HCT116 (cell line): ENCODE results near the gene FHDC1. TPM values are rescaled to one million over a fixed set of nuclear protein-coding genes. Genes with fewer than 3 reads are reported as not detected.

Source experiments
- ATAC-seq: fragments of 200-7000 bp; cut with Tn5 transposase; 2 replicates; pipeline ENCODE4 v1.9.1; 2020; ENCODE audit warnings: mild to moderate bottlenecking, moderate library complexity
- BruUV-seq: library from RNA; stranded (reverse); fragments of 400-500 nt; replicated peaks from 2 replicates; lab custom pipeline; 2021; lab: Mats Ljungman, UMichigan
- CTCF ChIA-PET: fragments of 300-600 bp; sonication (Branson Sonifier 250); formaldehyde crosslinking; loops from one replicate; lab custom pipeline; 2021; ENCODE audit warnings: antibody characterized with exemption; lab: Charles Lee
- POLR2A ChIA-PET: fragments of 300-600, 350-600 bp; sonication (Branson Sonifier 250); formaldehyde crosslinking; loops from one replicate; lab custom pipeline; 2021; ENCODE audit warnings: antibody characterized with exemption; lab: Charles Lee
- RAD21 ChIA-PET, 2 experiments: fragments of 300-600 bp; sonication (Branson Sonifier 250); formaldehyde crosslinking; loops; one replicate each; lab custom pipeline; 2023; ENCODE audit warnings: low total read pairs in 2 of 2; ENCODE audit not compliant: uncharacterized antibody in 2 of 2, unreplicated experiment in 2 of 2, low non-redundant PET in 1 of 2; lab: Charles Lee
- DNase-seq: peaks from one replicate; pipeline ENCODE4 v3.0.0-alpha.2; 2010; ENCODE audit warnings: low read depth, low spot score
- H2AFZ ChIP-seq: fragments of 200-600 bp; shearing (Covaris generic), sonication (generic); 2 replicates; pipeline ENCODE4 v1.6.1; 2017; ENCODE audit warnings: low read depth, mixed run types, mixed read lengths, antibody characterized with exemption, low read length; ENCODE audit not compliant: poor library complexity, severe bottlenecking
- H3K27ac ChIP-seq: 2 replicates; pipeline ENCODE4 v1.5.1; 2012; ENCODE audit warnings: low read depth, low read length
- H3K27me3 ChIP-seq: fragments of 200-600 bp; sonication (generic); 2 replicates; pipeline ENCODE4 v1.6.1; 2016; ENCODE audit warnings: mixed run types, low read length, mixed read lengths; ENCODE audit not compliant: insufficient read depth
- H3K36me3 ChIP-seq, 2 experiments: fragments of 200-500 bp in 1 of 2; fragments of 200-600 bp in 1 of 2; sonication (Bioruptor generic) in 1 of 2; sonication (generic) in 1 of 2; 2 replicates each; pipeline versions ENCODE4 v1.5.1 to v1.6.1; 2014 to 2016; ENCODE audit warnings: low read length in 2 of 2, inconsistent platforms in 1 of 2, mixed read lengths in 1 of 2, mixed run types in 1 of 2; ENCODE audit not compliant: insufficient read depth in 2 of 2, control insufficient read depth in 1 of 2
- H3K4me1 ChIP-seq, 2 experiments: fragments of 200-600 bp in 1 of 2; sonication (generic) in 1 of 2; 2 replicates each; pipeline versions ENCODE4 v1.5.1 to v1.6.1; 2012 to 2017; ENCODE audit warnings: low read length in 2 of 2, inconsistent platforms in 1 of 2, mild to moderate bottlenecking in 1 of 2, mixed read lengths in 1 of 2, mixed run types in 1 of 2, moderate library complexity in 1 of 2; ENCODE audit not compliant: insufficient read depth in 2 of 2, control insufficient read depth in 1 of 2
- H3K4me2 ChIP-seq: fragments of 200-600 bp; sonication (generic); 2 replicates; pipeline ENCODE4 v1.6.1; 2017; ENCODE audit warnings: mixed run types, low read length, mixed read lengths
- H3K4me3 ChIP-seq, 2 experiments: fragments of 200-600 bp in 1 of 2; sonication (generic) in 1 of 2; replicated peaks in 1 of 2; 2 replicates each; pipeline ENCODE4 v1.5.1; 2011 to 2016; ENCODE audit warnings: low read length in 2 of 2, control low read depth in 1 of 2, low read depth in 1 of 2, mild to moderate bottlenecking in 1 of 2, mixed read lengths in 1 of 2, mixed run types in 1 of 2
- H3K79me2 ChIP-seq: fragments of 200-600 bp; sonication (generic); 2 replicates; pipeline ENCODE4 v1.6.1; 2017; ENCODE audit warnings: mild to moderate bottlenecking, mixed run types, low read length, moderate library complexity, mixed read lengths; ENCODE audit not compliant: insufficient read depth
- H3K9ac ChIP-seq: fragments of 200-600 bp; sonication (generic); 2 replicates; pipeline ENCODE4 v1.6.1; 2016; ENCODE audit warnings: low read length, mixed read lengths
- H3K9me2 ChIP-seq: fragments of 200-600 bp; sonication (generic), shearing (Covaris generic); 2 replicates; pipeline ENCODE4 v1.6.1; 2017; ENCODE audit warnings: mixed run types, mild to moderate bottlenecking, moderate library complexity; ENCODE audit not compliant: insufficient read depth
- H3K9me3 ChIP-seq, 2 experiments: fragments of 200-500 bp in 1 of 2; fragments of 200-600 bp in 1 of 2; sonication (Bioruptor generic) in 1 of 2; sonication (generic) in 1 of 2; 2 replicates each; pipeline ENCODE4 v1.6.1; 2014 to 2017; ENCODE audit warnings: low read length in 2 of 2, mixed read lengths in 2 of 2, inconsistent platforms in 1 of 2, low read depth in 1 of 2, mild to moderate bottlenecking in 1 of 2, mixed run types in 1 of 2, moderate library complexity in 1 of 2; ENCODE audit not compliant: control insufficient read depth in 1 of 2, insufficient read depth in 1 of 2
- H4K20me1 ChIP-seq: fragments of 200-600 bp; sonication (generic), shearing (Covaris generic); 2 replicates; pipeline ENCODE4 v1.6.1; 2017; ENCODE audit warnings: mixed run types, mild to moderate bottlenecking, moderate library complexity; ENCODE audit not compliant: insufficient read depth
- EZH2phosphoT487 ChIP-seq: fragments of 200-600 bp; IDR thresholded peaks from 2 replicates; pipeline ENCODE4 v1.6.1; 2018; ENCODE audit warnings: antibody characterized with exemption, borderline replicate concordance
- FOSL1 ChIP-seq: IDR thresholded peaks from 2 replicates; pipeline ENCODE4 v1.6.1; 2012; ENCODE audit warnings: low read depth
- TCF7L2 ChIP-seq: IDR thresholded peaks from 2 replicates; pipeline ENCODE4 v1.7.0; 2011; ENCODE audit warnings: borderline replicate concordance, inconsistent platforms; ENCODE audit not compliant: insufficient read depth, insufficient read length; ENCODE audit errors: extremely low read depth
- intact Hi-C: fragments of 100-400 bp; cut with micrococcal nuclease; formaldehyde crosslinking; loops from 2 replicates; pipeline ENCODE4 v1.10.0; 2022
- total RNA-seq: library from RNA; stranded (reverse); gene quantifications from one replicate; pipeline ENCODE4 v1.2.1, GENCODE V29; 2021; ENCODE audit not compliant: unreplicated experiment
- TF ChIP-seq, protein P1 (sequence below): IDR thresholded peaks from 2 replicates; pipeline ENCODE4 v1.6.1; 2012

The FHDC1 gene
- total RNA-seq, 1 experiment from 2014 or later, result 1.8 TPM

DNA sequence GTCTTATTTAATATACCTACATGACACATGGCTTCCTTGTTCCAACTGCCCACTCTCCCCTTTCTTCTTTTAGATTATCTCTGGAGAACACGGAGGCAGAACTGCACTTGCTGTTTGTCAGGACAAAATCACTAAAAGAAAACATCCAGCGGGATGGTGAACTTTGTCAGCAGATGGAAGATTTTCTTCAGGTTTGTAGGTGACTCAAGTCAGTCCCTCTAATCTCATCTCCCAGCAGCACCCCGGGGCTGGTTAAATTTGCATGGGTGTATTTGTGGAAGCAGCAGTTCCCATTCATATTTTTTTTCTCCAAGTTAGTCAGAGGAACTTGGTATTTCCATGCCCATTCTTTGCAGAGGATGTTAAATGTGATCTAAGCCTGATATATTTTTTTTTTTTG lies 31.8 kb downstream of the FHDC1 start:
- no TSS peak for BruUV-seq
- RAD21 ChIA-PET, result no interaction called here
- Histone ChIP-seq H3K9ac (no peak overlapping the region), H3K36me3 (no peaks in the 10 kb centered on the region), H3K27me3 (no peaks in the 10 kb centered on the region), H3K9me3 (no peaks in the 10 kb centered on the region), H4K20me1 (no peaks in the 10 kb centered on the region), H3K4me2 (no peak overlapping the region), H3K79me2 (no peaks in the 10 kb centered on the region)
- intact Hi-C loops, result no loop called here
- CTCF ChIA-PET, result no interaction called here
- ATAC-seq, result no peak
- no peak for DNase-seq
- TF ChIP-seq, protein P1, sequence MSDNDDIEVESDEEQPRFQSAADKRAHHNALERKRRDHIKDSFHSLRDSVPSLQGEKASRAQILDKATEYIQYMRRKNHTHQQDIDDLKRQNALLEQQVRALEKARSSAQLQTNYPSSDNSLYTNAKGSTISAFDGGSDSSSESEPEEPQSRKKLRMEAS, result no peak
- no peak for TF ChIP-seq TCF7L2
- TF ChIP-seq, all 23 proteins: peak for 0
- peaks cover 0 to 16% of the 10 kb centered on the region in 2 experiments; a peak in 1 of 4 replicates for H3K4me1 ChIP-seq
- H3K4me3 ChIP-seq, result no peak overlapping the region
- no peak overlapping the region for H3K27ac ChIP-seq
- no peak overlapping the region for H2AFZ ChIP-seq
- POLR2A ChIA-PET, result no interaction called here
- H3K9me2 ChIP-seq, result no peaks in the 10 kb centered on the region

DNA sequence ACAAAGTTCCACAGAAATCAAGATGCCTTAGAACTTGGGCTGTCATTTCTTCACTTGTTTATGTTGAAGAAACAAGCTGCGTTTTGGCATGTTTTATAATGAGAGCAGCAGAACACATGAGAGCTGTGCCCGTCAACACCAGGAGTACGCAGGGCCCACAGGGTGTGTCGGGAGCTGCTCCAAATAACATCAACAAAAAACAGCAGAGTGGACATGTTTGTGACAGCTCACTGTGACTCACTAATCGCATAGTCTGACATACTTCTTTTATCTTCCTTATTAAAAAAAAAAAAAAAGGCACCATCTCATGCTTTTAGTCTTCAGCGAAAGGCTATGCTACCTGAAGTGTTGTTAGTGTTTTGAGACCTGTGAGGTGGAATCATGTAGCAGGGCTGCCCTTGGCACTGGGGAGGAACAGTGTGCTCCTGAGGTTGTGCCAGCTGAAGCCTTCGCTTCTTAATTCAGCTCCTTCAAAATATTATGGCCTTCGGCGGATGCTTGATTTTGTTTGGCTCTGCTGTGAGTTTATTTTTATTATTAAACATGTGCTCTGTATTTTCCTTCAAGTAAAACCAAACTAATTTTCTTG lies 32.8 kb downstream of the FHDC1 start:
- no TSS peak for BruUV-seq
- Histone ChIP-seq H3K27ac (no peak overlapping the region), H2AFZ (no peak overlapping the region)

More for the DNA sequence above, 32.8 kb downstream of the FHDC1 start:
- Histone ChIP-seq H3K9me3 (no peaks in the 10 kb centered on the region), H3K27me3 (no peaks in the 10 kb centered on the region), H3K4me3 (no peak overlapping the region), H3K9me2 (no peaks in the 10 kb centered on the region), H3K9ac (no peak overlapping the region), H3K4me2 (no peak overlapping the region), H3K4me1 (peaks cover 0 to 16% of the 10 kb centered on the region in 2 experiments; a peak in 1 of 4 replicates), H3K79me2 (no peaks in the 10 kb centered on the region), H4K20me1 (no peaks in the 10 kb centered on the region)
- ChIA-PET POLR2A (no interaction called here), RAD21 (no interaction called here), CTCF (no interaction called here)
- intact Hi-C loops, result no loop called here
- ATAC-seq, result no peak; the same call in 1 of the 2 replicates
- DNase-seq, result no peak
- peak; percentile 27; the same call in 1 of the 2 replicates for TF ChIP-seq FOSL1
- TF ChIP-seq EZH2phosphoT487, result no peak
- TF ChIP-seq, all 23 proteins: peak for 1
- no peaks in the 10 kb centered on the region for H3K36me3 ChIP-seq
